ENCODE measurements around the gene GNAT2.

Gene GNAT2

DNA sequence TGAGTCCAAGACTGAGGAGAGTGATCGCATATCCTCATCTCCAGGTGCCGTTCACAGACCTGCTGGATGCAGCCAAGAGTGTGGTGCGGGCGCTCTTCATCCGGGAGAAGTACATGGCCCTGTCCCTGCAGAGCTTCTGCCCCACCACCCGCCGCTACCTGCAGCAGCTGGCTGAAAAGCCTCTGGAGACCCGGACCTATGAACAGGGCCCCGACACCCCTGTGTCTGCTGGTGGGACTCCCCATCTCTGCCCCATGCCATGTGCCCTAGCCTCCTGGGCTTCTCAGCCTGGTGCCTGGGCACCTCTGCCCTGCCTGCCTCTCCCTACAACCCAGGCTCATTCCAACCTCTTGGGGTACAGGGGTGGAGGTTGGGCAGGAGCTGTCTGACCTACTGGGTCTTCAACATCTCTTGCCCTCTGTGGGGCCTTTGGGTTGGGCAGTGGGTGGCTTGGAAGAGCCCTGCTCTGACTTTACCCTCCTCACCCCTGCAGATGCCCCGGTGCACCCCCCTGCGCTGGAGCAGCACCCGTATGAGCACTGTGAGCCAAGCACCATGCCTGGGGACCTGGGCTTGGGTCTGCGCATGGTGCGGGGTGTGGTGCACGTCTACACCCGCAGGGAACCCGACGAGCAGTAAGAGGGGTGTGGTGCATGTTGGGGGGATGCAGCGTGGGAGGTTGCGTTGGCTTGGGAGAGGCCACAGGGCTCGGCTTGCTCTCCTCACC, 7.4 kb upstream of the GNAT2 start:
- no peak for DNase-seq

- DNase-seq: no peak
Observed at GRCh38 chr1:109625601-109626560, 6.5 kb upstream of the GNAT2 start.

- no peak for DNase-seq
Observed at GRCh38 chr1:109625176-109625575, 5.8 kb upstream of the GNAT2 start.

- DNase-seq: peak; percentile 26
Observed at GRCh38 chr1:109624201-109625010, 5.0 kb upstream of the GNAT2 start.

GRCh38 chr1:109623601-109624161, 4.3 kb upstream of the GNAT2 start:
- no peak for DNase-seq

- no peak for DNase-seq
Observed at GRCh38 chr1:109622895-109623294, 3.5 kb upstream of the GNAT2 start.

DNA sequence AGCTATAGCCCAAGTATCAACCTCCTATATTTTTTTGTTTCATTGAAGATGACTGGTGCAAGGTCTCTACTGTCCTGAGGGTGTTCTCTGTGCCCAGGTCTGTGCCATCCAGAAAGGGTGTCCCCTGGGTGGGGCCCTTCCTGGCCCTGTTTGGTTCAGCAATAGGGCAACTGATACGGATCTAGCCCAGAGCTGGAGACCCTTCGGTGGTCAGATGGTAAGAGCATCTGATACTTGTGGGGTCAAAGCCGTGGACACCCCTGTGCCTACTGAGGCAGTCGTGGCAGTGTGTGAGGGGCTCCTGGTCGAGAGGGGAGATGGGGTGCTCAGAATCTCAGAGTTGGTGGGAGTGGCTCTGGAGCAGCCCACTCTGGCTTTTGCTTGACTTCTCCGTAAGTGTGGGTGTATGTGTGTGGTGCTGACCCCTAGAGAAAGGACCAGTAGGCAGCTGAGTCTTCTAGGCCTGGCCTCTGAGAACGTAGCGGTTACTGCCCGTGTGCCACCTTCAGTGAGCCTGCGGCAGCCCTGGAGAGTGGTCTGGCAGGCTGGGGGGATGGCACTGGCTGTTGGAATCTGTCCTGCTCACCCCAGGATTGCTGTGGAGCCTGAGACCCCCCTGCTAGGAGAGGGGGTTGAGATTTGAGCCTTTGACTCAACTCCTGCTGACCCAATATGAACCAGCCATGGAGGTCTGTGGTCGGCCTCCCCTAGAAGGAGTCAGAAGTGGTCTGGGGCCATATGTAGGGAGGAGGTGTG, 2.9 kb upstream of the GNAT2 start:
- DNase-seq: no peak

GRCh38 chr1:109621379-109622136, 2.1 kb upstream of the GNAT2 start:
- DNase-seq: no peak

- peak; percentile 97 for DNase-seq
Observed at GRCh38 chr1:109620841-109621286, 1.4 kb upstream of the GNAT2 start.

DNA sequence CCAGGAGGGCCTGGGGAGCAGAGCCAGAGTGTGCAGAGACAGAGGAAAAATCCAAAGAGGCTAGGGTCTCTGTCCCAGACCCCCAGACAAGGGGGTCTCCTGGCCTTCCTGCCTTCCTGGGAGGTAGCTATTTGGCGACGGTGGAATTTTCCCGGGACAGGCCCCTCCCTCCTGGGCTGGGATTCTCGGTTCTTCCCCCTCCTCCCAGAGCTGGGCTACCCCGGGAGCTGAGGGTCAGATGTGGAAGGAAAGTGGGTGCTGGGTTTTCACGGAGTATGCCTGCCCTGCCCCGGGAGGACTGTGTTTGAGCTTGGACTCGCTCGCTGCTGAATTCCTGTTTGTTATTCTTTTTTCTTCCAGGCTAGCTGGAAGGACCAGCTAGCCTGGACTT, 980 bp upstream of the GNAT2 start:
- no peak for DNase-seq

DNA sequence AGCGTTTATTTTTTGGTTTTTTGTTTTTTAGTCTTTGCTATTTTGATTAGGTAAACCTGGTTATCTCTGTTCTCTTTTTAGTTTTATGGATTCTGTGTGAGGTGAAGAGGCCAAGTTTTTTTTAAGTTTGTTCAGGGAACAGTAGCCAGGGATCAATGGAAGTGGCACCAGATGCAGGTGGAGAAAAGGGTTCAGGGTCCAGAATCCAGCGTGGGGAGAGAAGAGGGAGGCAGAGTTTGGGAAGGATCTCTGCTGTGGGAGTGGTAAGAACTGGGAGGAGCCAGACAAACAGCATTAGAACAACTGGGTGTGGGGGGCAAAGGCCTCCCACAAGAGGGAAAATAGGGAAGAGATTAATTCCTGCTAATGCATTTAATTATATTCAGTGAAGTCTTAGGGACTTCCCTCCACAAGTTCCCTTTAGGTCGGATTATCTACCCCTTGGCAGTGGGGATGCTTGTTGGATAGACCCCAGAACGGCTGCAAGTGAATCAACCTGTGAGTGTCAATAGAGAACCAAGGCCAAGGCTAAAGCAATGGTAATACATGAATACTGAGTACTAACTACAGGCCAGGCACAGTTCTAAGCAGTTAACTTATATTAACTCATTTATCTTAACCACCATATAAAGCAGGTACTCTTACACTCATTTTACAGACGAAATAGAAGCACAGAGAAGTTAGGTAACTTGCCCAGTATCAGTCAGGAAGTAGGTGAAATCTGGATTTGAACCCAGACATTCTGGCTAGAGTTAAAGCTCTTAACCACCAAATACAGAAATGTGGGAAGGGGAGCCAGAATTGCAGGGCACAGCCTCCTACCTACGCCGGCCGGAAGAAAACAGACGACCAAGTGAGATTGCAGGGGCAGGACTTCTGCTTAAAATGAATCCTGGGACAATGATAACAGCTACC, 498 bp downstream of the GNAT2 start:
- no peak for DNase-seq

DNA sequence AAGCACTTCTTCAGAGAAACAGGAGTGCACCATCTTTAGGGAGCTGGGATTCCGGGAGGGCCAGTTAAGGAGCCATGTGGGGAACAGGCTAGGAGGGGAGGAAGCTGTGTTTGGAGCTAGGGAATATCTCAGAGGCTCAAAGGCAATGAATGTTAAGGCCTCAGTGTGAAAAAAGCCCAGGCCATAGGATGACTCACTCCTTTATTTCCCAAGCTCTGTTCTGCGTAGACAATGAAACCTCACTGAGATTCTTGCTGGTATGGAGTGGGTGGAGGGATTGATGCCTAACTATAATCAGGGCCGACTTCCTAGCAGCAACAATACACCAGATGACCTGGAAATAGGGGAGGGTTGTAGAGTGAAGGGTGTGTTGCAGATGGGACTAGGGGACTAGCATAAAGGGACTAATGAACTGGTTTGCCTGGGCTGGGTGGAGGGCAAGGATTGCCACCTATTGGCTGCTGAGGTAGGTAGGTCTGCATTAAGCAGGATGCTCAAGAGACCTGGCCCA, 2.1 kb downstream of the GNAT2 start:
- peak; percentile 44 for DNase-seq

- no peak for DNase-seq
Observed at GRCh38 chr1:109616391-109616790, 3.0 kb downstream of the GNAT2 start.

DNA sequence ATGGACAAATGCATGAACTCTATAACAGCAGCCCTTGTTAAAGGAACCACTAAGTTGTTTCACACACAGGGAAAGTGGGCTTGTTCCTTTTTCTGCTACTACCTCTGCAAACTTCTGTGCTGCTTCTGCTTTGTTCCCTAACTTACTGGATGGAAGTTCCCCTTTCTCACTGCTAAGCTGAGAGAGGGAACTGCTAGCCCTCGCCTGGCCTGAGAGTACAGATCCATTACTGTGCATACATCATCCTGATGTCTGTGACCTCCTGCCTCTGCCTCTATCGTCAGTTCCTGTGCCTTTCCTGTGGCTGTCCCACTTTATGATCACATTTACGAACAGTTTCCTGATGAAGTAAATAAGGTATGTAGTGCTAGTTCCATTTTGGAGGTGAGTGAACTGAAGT, 3.5 kb downstream of the GNAT2 start:
- peak; percentile 66 for DNase-seq

DNA sequence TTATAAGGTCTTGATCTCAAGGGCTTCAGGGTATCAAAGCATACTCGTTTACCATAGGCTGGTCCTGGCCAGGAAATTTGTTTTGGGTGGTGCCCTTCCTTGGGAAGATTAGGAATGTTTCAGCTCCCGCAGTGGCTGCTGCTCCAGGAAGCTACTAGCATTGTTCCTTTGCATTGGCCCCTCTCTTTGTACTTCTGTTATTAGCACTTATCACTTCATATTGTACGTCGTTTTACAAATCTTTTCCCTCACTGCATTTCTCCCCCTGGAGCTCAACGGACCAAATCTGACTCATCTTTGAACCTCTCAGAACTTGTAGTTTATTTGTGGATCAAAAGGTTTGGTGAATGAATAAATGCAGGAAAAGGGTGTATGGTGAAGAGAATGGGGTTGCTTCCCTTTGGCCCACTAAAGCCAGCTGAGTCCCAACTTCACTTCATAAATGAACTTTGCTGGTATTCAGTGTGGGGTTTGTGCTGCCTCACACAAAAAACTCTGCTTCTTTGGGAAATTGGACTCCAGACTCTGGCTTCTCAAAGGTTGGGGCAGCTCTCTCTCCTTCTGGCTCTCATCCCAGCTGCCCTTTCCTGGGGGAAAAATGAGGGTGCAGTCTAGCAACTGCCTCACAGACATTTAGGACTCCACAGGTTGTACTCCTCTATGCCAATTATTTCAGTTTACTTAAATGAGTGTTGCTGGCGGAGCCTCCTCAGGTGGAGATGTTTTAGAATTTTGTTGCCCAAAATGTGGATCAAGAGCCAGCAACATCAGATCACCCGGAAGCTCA, 5.9 kb downstream of the GNAT2 start:
- DNase-seq: no peak

- no peak for DNase-seq
Observed at GRCh38 chr1:109611308-109611990, 8.0 kb downstream of the GNAT2 start.

- DNase-seq: no peak
Observed at GRCh38 chr1:109610609-109611307, 8.7 kb downstream of the GNAT2 start.

DNA sequence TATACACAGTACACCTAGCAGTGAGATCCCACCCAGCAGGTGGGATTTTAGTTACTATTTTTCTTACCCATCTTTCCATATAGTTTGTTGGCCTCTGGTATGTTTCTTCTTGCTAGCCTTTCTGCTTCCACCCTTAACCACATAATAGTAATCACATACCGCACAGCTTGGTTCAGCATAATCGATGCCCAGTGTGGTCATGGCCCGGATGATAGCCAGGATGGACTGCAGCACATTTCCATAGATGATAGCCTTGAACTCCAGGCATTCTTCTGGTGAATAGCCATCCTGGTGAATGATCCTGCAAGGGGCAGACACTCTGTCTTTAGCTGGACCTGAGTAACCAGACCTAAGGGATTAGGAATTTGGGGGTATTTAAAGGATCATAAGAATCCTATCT, 9.5 kb downstream of the GNAT2 start:
- no peak for DNase-seq

All from CD4-positive, alpha-beta T cell treated with Interleukin-17A for 1 hour (primary cell).